Keratinocyte (primary cell): Measurements from ENCODE around the gene TUBGCP5. TPM values are rescaled to one million over a fixed set of nuclear protein-coding genes. Genes with fewer than 3 reads are reported as not detected.

Experiments used
- DNase-seq: peaks from one replicate; pipeline ENCODE4 v3.0.0-alpha.2; 2011; ENCODE audit warnings: low read depth, missing footprints, low spot score
- FAIRE-seq: peaks from 2 replicates; lab custom pipeline; 2011; peaks lifted over from hg19 to GRCh38; lab: Jason Lieb, UNC
- H2AFZ ChIP-seq: 2 replicates; pipeline ENCODE4 v1.6.0; 2012; ENCODE audit warnings: low read length, control low read depth, inconsistent platforms; ENCODE audit not compliant: control insufficient read depth
- H3K27ac ChIP-seq: 2 replicates; pipeline ENCODE4 v1.5.1; 2011; ENCODE audit warnings: low read length; ENCODE audit not compliant: control insufficient read depth, insufficient read depth
- H3K27me3 ChIP-seq: 3 replicates; pipeline ENCODE4 v1.6.0; 2011; ENCODE audit warnings: low read length; ENCODE audit not compliant: control insufficient read depth, insufficient read depth; ENCODE audit errors: extremely low read depth
- H3K36me3 ChIP-seq, 2 experiments: 2 replicates in 1 of 2; 3 replicates in 1 of 2; pipeline ENCODE4 v1.5.1; 2011; ENCODE audit warnings: low read length in 2 of 2, mild to moderate bottlenecking in 1 of 2; ENCODE audit not compliant: control insufficient read depth in 2 of 2, insufficient read depth in 2 of 2; ENCODE audit errors: extremely low read depth in 1 of 2
- H3K4me1 ChIP-seq: 3 replicates; pipeline ENCODE4 v1.5.1; 2011; ENCODE audit warnings: low read length; ENCODE audit not compliant: control insufficient read depth, insufficient read depth; ENCODE audit errors: extremely low read depth
- H3K4me2 ChIP-seq: 3 replicates; pipeline ENCODE4 v1.6.0; 2011; ENCODE audit warnings: low read depth, low read length; ENCODE audit not compliant: control insufficient read depth, insufficient read depth; ENCODE audit errors: extremely low read depth
- H3K4me3 ChIP-seq, 3 experiments: fragments of 200-600 bp in 1 of 3; sonication (generic) in 1 of 3; 2 replicates in 2 of 3; 3 replicates in 1 of 3; pipeline ENCODE4 v1.5.1; 2011 to 2016; ENCODE audit warnings: low read length in 3 of 3, mild to moderate bottlenecking in 3 of 3, control low read depth in 2 of 3, inconsistent platforms in 1 of 3, low read depth in 1 of 3, mixed read lengths in 1 of 3, mixed run types in 1 of 3, moderate library complexity in 1 of 3; ENCODE audit not compliant: control insufficient read depth in 2 of 3, insufficient read depth in 2 of 3; ENCODE audit errors: extremely low read depth in 1 of 3
- H3K79me2 ChIP-seq: 2 replicates; pipeline ENCODE4 v1.6.0; 2012; ENCODE audit warnings: low read length; ENCODE audit not compliant: control insufficient read depth, insufficient read depth
- H3K9ac ChIP-seq: 3 replicates; pipeline ENCODE4 v1.6.0; 2011; ENCODE audit warnings: low read length; ENCODE audit not compliant: control insufficient read depth, insufficient read depth; ENCODE audit errors: extremely low read depth
- H3K9me1 ChIP-seq: 3 replicates; pipeline ENCODE4 v1.6.0; 2011; ENCODE audit warnings: low read length; ENCODE audit not compliant: control insufficient read depth, insufficient read depth; ENCODE audit errors: extremely low read depth
- H3K9me3 ChIP-seq: 2 replicates; pipeline ENCODE4 v1.5.1; 2012; ENCODE audit warnings: low read depth, low read length; ENCODE audit not compliant: control insufficient read depth
- H4K20me1 ChIP-seq: 3 replicates; pipeline ENCODE4 v1.6.0; 2011; ENCODE audit warnings: low read length; ENCODE audit not compliant: control insufficient read depth, insufficient read depth; ENCODE audit errors: extremely low read depth
- CTCF ChIP-seq, 3 experiments: IDR thresholded peaks in 1 of 3; conservative IDR thresholded peaks in 1 of 3; optimal IDR thresholded peaks in 1 of 3; 2 replicates in 2 of 3; 3 replicates in 1 of 3; pipeline versions ENCODE3 to v1.5.1; 2011; ENCODE audit warnings: low read length in 3 of 3, mild to moderate bottlenecking in 3 of 3, moderate library complexity in 2 of 3, control low read depth in 1 of 3, inconsistent platforms in 1 of 3; ENCODE audit not compliant: insufficient read depth in 2 of 3; ENCODE audit errors: extremely low read depth in 1 of 3
- EZH2 ChIP-seq: IDR thresholded peaks from one replicate; pipeline ENCODE4 v1.6.1; 2012; ENCODE audit warnings: inconsistent platforms, mild to moderate bottlenecking, low read length, moderate library complexity
- dilution Hi-C: fragments of 300-500 bp; cut with MboI; formaldehyde crosslinking; loops from one replicate; pipeline ENCODE4 v1.7.0; 2020; ENCODE audit warnings: low sequenced_read_pairs; ENCODE audit not compliant: extremely low pct_ligation_motif_present
- polyA plus RNA-seq, 5 experiments: library from polyadenylated mRNA; depleted of rRNA in 3 of 5; stranded (reverse) in 3 of 5; stranded (forward) in 1 of 5; unstranded in 1 of 5; fragments of >200 nt; gene quantifications; 1 replicate in 1 of 5; 2 replicates in 3 of 5; 3 replicates in 1 of 5; pipeline versions ENCODE4 v1.2.1 to v1.2.3, GENCODE V29; 2011 to 2012; ENCODE audit warnings: missing spikeins in 2 of 5, low read depth in 1 of 5, low replicate concordance in 1 of 5

TUBGCP5 gene
- polyA plus RNA-seq, 1 donor (not counting 4 experiments of a cell fraction or from before 2014, with no cell fraction given), result 20.3 TPM

DNA sequence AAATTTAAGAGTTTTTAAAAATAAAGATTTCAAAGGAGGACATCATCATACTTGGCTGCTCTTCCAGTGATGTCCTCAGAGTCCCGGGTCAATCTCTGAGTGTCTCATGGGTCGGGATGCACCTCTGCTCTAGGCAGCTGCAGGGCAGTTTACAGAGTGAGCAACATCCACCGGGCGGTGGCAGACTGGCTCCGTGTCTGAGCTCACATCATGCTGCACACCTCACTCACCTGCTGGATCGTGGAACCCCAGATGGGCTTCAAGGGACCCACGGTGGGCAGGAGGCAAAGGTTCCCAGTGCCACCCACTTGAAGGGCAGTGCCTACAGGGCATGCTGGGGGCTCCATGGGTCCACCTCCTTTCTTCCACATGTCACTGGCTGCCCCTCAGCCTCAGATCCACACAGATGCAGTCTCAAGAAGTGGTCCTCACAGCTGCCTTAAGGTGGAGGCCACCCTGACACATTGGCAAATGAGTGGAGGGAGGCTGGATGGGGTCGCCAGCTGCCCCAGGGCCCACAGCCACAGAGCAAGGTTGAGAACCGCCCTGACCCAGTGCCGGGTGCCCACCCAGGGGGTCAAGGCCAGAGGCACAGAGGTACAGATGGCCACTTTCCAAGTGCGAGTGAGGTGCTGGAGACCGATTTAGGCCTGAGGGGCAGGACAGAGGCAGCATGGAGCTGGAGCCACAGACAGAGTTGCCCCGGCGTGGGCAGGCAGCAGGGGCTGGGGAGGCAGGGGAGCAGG is 84.4 kb downstream of the TUBGCP5 start:
- peaks cover 0 to 1% of the 10 kb centered on the region in 2 experiments for H3K36me3 ChIP-seq
- FAIRE-seq (no peak), DNase-seq (no peak)
- H4K20me1 ChIP-seq, result peaks cover 21% of the 10 kb centered on the region
- no peak overlapping the region for H3K4me3 ChIP-seq
- H3K9me3 ChIP-seq, result no peaks in the 10 kb centered on the region
- H2AFZ ChIP-seq, result no peak overlapping the region
- H3K79me2 ChIP-seq, result peaks cover 91% of the 10 kb centered on the region
- no peak overlapping the region for H3K4me2 ChIP-seq
- TF ChIP-seq CTCF (optimal IDR thresholded peaks at IDR 0.05 in 1 of 3, IDR thresholded peaks at IDR 0.05 in 1 of 3, conservative IDR thresholded peaks at IDR 0.05 in 1 of 3; ENCODE audit: extremely low read depth in 1 of 3, insufficient read depth in 2 of 3, low read length in 3 of 3) (peak in 1 of 3 experiments; percentile 45), EZH2 (no peak)
- H3K27ac ChIP-seq, result no peak overlapping the region
- H3K9me1 ChIP-seq, result no peaks in the 10 kb centered on the region
- no peak overlapping the region for H3K9ac ChIP-seq
- dilution Hi-C loops, result no loop called here
- H3K27me3 ChIP-seq, result no peaks in the 10 kb centered on the region
- peaks cover 5% of the 10 kb centered on the region for H3K4me1 ChIP-seq

- Histone ChIP-seq H3K9me1 (no peaks in the 10 kb centered on the region), H3K4me2 (no peak overlapping the region), H3K36me3 (peaks cover 0 to 1% of the 10 kb centered on the region in 2 experiments), H4K20me1 (peaks cover 20% of the 10 kb centered on the region), H3K9ac (no peak overlapping the region), H2AFZ (no peak overlapping the region), H3K9me3 (no peaks in the 10 kb centered on the region), H3K4me3 (no peak overlapping the region), H3K4me1 (peaks cover 7% of the 10 kb centered on the region), H3K79me2 (peaks cover 90% of the 10 kb centered on the region), H3K27me3 (no peaks in the 10 kb centered on the region), H3K27ac (no peak overlapping the region)
- DNase-seq (no peak), FAIRE-seq (no peak)
- TF ChIP-seq EZH2, result no peak
- no peak for TF ChIP-seq CTCF (optimal IDR thresholded peaks at IDR 0.05 in 1 of 3, IDR thresholded peaks at IDR 0.05 in 1 of 3, conservative IDR thresholded peaks at IDR 0.05 in 1 of 3; ENCODE audit: extremely low read depth in 1 of 3, insufficient read depth in 2 of 3, low read length in 3 of 3)
- dilution Hi-C loops, result no loop called here
These were observed 85.0 kb downstream of the TUBGCP5 start for GRCh38 chr15:22954326-22954725.
